Hepatocyte (in vitro differentiated cells): Measurements from ENCODE around the gene MRPL22.

Experiments
- CTCF ChIP-seq: fragments of 200-600 bp; sonication (generic); IDR thresholded peaks from 2 replicates; pipeline ENCODE4 v1.5.1; 2016; ENCODE audit warnings: antibody characterized with exemption, mild to moderate bottlenecking; ENCODE audit not compliant: poor library complexity
- EZH2 ChIP-seq: fragments of 200-600 bp; sonication (generic); IDR thresholded peaks from 2 replicates; pipeline ENCODE4 v1.6.1; 2016; ENCODE audit warnings: antibody characterized with exemption, mild to moderate bottlenecking, borderline replicate concordance

GRCh38 chr5:154966874-154967273 lies 26.0 kb downstream of the MRPL22 start:
- TF ChIP-seq EZH2 (no peak), CTCF (no peak)
